ENCODE results near the gene RALGPS1.
"Not testable (repeated sequence)": the region's sequence is repeated elsewhere in the genome, so short reads cannot be mapped to it uniquely, and the experiment has no call there.

RALGPS1 gene

DNA sequence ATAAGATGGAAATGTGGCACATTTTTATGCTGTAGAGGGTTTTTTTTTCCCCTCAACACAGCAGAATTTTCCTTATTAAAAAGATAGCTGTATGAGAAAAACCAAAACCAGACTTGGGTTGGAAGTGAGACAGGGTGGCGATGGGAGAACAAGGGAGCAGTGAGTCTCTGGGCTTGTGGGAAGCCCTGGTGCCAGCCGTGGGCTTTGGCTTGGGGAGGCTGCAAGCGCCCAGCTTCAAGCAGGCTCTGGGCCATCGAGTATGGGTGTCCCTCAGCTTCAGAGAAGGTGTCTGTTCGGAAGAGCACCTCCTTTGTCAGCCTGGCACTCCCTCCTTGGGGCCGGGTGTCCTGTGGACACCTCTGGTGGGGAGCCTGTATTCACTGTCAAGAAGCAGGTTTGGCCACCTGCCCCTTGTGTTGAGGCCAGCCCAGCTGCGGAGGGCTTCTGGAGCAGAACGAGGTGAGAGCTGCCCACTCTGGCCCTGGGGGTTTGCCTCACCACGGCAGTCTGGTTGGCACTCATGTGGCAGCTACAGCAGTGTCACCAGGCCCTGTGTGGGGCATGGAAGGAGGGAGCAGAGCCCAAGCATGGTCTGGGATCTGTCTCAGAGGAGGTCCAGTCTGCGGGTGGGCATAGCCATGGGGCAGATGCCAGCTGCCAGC lies 245.5 kb downstream of the RALGPS1 start:
- no peak for DNase-seq (ENCODE audit: low read depth)

DNA sequence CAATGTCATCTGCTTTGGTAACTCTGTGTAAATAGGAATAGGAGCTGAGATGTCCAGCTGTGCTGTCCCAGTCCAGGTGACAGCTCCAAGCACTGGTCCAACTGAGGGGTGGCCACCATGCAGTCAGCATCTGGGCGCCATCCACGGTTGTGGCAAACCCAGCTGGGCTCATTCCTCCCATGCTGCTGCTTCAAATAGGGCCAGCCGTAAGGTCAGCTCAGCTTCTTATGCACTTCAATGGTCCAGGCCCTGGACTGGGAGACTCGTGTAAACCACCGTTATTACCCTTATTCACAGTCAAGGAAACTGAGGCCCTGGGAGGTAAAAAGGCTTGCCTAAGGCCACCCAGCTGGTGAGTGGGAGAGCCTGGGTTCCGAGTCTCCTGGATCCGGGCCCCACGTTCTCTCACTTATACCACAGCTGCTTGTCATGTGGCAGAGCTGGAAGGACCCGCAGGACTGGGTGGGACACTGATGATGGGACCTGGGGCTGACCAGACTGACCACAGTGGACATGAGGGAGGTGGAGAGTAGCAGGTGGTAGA lies 246.6 kb downstream of the RALGPS1 start:
- DNase-seq (ENCODE audit: low read depth) = no peak

DNA sequence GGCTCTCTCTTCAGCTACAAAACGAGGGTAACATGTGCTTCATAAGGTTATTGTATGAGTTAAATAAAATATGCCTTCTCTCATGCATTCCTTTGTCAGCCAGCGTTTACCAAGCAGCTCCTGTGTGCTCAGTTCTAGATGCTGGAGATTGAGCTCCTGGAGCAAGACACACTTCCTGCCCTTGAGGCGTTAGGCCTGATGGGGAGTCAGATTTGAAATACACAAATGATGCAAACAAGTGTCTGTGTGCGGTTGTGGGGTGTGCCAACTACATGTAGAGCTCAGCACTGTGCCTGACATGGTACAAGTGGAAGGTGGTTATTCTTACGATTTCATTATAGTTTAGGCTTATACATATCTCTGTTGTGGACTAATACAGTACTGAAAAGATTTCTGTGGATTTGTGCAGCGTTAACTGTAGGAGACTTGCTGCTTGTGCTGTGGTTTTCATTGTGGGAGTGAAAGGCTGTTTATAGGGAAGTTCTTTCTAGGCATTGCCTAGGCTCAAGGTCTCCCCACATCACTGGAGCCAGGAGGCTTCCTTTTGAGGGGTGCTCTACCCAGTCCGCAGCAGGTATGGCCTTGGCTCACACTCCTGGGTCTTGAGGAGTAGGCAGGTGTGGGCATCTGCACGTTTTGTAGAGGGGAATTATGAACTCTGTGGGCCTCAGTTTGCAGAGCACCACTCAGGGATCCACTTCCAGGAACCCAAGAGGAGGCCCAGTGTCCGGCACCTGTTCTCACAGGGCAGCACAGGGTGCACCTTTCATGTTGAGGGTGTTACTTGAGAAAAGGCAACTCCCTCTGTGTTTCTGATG lies 247.7 kb downstream of the RALGPS1 start:
- no peak for DNase-seq (ENCODE audit: low read depth)

DNA sequence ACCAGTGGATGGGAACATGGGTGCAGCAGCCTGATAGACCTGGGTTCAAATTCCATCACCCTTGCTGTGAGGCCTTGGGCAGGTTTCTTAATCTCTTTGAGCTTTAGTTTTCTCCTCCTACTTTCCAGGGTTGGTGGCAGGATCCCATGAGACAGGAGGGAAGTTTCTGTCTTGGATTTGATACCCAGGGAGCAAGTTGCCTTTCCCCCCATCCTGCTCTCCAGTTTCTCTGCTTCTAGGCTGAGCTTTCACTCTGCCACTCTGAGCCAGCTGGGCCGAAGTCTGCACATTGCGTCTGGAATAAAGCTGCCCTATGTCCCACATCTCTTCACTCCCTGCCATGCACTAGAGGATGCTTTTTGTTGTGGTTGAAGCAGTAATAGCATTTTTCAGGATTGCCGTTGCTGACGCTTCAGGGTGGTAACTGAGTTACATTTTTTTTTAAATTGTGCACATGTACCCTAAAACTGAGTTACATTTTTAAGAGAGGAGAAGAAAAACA lies 248.3 kb downstream of the RALGPS1 start:
- DNase-seq (ENCODE audit: low read depth) = no peak

DNA sequence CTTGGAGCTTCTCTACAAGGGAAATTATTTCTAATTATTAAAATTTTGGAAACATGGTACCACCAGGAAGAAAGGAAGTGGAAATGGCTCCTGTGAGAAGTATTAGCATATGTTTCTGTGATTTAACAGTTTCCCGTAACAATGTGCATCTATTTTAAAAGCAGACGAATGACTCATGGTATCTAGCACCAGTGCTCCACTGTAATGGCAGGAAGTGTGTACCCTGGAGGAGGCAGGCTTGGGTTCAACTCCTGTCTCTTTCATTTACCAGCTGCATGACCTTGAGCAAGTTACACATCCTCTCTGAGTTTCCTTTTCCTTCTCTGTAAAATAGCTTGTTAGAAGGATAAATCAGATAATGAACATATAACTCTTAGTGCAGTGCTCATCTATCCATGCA lies 248.8 kb downstream of the RALGPS1 start:
- no peak for DNase-seq (ENCODE audit: low read depth)

DNA sequence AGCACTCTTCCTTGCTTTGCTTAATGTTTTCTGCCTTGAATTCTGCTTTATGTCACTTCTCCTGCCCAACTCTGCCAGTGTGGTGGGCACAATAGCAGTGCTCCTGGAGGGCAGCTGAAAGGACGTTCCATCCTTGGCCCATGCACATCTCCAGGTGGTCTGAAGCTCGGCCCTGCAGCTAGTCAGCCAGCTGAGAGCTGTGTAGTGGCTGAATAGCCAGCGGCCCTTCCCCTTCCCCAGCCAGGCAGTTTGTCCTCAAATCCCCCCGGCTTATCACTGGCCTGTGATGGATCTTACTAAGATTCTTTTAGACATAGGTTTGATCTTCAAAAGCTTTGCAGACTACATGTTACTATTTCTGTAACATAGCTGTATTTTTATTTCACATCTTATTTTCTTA lies 250.5 kb downstream of the RALGPS1 start:
- DNase-seq (ENCODE audit: low read depth) = no peak

DNA sequence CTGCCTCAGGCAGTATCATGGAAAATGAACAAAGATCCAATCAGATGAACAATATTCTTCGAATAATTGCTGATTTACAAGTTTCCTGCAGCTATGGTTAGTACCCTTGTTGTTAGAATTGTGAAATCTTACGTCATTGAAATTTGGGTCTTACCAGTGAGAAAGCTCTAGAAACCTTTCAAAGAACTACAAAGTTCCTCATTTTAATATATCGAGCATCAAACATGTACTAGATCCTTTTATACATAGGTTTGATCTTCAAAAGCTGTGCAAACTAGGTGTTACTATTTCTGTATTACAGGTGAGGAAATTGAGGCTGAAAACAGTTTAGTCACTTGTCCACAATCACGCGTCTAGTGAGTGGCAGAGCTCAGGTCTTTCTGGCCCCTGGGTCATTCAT lies 251.5 kb downstream of the RALGPS1 start:
- DNase-seq (ENCODE audit: low read depth) = no peak

DNA sequence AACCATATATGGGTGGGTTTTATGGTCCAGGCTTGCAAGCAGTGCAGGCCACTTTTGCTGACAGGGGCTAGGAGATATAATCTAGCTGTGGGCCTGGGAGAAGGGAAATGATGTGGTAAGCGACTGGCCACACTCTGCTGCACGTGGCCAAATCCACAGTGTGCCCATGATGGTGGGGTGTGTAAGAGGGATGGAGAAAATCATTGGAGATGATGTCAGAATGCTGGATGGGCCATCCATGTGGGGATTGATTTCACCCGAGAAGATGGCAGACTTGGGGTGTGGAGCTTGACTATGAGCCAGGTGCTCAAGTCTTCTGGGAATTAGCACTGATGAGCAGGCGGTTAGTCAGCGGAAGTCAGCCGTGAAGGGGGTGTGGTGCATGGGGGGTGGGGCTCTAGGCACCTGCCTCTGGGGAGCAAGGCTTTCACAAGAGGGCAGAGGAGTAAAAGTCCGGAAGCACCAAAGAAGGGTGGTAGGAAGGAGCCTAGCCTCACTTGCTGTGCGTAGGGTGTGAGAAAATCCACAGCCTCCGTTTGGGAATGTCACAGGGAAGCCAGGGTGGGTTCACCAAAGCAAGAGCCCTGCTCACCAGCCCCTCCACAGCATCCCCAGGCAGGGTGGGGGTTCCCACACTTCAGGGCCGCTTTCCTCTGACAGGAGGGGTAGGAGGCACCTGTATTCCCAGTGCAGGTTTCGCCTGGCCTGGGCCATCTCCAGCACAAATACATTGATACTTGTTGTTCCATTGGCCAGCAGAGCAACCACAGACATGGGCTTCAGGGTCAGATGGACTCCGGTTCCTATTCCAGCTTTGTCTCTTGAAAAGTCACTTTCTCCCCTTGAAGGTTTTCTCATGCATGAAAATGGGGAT lies 252.3 kb downstream of the RALGPS1 start:
- DNase-seq (ENCODE audit: low read depth) = no peak

DNA sequence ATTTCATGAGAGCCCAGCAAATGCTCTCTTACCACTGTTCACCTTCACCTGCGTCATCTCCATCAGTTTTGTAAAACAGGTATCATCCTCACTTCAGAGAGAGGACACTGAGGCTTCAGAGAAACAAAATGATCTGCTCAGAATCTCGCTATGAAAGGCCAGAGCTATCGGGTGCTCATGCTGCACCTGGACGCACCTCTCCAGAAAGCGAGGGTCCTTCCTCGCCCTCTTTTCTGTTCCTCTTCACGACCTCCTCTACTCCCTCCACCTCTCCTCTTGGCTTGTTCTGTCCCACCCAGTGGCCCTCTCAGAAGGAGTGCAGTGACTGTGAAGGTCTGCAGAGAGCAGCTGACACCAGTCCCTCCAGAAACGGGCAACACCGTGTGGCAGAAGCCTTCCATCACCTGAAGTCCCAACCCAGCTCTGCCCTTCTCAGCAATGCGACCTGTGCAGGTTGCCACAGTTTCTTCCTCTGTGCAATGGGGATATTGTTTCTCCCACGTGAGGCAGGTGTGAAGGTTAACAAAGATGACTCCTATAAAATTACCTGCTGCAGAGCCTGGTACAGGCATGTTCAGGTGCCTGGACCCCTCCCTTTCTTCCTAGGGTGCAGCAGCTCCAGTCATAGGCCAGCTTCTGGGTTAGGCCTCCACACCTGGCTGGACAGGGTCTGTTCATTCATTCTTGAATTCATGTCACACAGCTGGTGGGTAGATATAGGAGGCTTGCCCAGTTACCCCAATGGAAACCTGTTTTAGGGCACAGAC lies 253.2 kb downstream of the RALGPS1 start:
- DNase-seq (ENCODE audit: low read depth) = no peak

DNA sequence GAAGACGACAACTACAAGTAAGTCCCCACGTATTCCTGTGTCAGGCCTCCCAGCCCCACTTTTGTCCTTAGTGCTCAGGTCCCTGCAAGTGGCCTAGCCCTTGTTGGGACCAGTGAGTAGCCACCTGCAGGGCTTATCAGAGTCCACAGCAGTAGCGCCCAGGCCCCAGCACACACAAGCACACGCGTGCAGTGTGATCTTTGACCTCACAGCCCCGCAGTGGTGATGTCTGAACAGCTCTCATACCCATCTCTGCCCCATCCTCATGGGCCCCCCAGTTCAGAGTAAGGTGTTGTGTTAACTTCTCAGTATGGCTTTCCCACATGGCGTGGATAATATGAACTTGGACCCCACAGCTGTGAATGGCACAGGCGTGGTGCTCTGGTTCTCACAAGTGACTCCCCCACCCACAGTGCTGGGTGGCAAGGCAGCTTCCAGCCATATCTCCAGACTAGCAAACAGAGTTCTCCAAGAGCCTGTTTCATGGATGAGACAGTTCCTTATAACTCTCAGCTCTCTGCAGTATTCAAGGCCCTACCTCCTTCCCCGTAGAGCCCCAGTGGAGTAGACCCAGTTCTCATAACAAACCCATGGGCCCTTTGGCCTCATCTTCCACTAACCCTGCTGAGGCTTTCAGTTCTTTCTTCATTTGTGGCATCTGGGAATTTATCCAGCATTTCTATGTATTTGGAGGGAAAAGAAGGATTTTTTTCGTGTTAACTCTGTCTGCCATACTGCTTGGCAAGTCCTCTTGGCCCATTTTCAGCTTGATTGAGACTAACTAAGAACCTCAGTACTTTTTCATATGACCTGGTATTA lies 254.4 kb downstream of the RALGPS1 start:
- DNase-seq (ENCODE audit: low read depth) = no peak

DNA sequence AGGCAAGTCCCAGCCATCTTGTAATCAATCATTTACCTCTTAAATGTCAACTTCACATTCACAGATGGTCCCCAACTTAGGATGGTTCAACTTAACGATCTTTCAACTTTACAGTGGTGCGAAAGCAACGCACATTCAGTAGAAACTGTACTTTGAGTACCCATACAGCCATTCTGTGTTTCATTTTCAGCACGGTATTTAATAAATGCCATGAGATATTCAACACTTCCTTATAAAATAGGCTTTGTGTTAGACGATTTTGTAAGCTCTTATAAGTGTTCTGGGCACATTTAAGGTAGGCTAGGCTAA lies 254.9 kb downstream of the RALGPS1 start:
- DNase-seq (ENCODE audit: low read depth) = no peak

DNA sequence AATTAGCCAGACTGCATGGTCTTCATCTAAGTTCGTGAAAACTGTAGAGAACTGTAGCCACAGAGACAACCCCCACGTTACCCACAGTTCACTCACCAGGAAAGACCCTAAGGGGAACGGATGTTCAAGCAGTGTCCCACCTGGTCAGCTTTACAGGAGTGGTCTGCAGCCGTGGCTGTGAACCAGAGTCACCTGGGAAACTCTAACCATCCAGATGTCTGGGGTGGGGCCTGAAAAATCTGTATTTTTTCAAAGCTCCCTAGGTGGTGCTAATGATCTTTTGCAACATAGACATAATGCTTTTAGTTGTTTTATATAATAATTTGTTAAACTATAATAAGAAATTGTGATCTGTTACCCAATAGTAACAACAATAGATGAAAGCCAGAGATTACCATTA lies 255.5 kb downstream of the RALGPS1 start:
- no peak for DNase-seq (ENCODE audit: low read depth)

DNA sequence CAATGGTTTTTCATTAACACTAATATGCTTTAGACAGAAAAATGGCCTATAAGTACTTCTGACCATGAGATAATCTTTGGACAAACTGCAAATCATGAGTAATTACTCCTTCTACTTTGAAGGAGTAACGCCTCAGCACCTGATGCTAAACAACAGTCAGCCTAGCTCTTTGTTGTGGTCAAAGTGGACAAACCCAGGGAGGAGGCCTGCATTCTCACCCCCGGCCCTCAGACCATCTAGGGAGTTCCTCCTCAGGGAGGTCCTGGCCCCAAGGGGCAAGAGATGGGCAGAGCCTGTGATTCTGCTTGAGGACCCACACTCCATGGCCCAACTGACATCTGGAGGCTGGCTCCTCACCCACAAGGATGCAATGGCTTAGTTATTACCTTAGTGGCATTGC lies 256.1 kb downstream of the RALGPS1 start:
- no peak for DNase-seq (ENCODE audit: low read depth)

DNA sequence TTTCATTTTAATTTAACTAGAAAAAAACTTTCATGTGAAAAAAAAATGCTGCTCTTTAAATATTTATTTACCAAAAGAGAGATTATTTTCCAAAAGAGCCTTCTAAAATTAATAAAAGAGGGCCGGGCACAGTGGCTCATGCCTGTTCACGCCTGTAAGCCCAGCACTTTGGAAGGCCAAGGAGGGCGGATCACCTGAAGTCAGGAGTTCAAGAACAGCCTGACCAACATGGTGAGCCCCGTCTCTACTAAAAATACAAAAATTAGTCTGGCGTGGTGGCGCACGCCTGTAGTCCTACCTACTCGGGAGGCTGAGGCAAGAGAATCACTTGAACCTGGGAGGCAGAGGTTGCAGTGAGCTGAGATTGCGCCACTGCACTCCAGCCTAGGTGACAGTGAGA lies 256.8 kb downstream of the RALGPS1 start:
- not testable (repeated sequence) for DNase-seq (ENCODE audit: low read depth)

DNA sequence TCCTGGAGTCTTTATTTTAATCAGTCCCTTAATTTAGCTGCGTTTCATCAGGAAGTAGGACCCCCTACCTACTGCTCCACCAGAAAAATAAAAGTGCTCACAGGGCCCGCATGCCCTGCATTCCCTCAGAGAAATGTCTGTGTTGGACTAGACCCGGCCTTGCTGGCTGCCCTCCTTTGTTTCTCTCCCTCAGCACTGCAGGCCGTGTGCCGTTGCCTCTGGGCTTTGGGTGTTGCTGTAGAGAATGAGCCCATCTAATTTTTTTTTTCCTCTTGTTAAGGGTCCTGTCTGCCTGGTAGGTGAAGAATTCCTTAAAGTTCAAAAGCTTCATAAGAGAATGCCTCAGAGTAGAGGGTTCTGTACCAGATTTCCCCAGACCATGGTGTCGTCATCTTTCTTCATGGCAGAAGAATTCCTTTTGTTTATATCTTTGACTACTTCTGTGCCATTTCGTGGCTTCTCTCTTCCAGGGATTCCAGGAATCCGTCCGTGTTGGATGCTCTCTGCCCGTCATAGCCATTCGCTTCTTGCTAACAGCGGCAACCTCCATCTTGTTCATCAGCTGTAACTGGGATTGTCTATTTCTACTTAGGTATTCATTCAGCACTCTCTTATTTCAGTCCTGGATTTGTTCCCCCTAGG lies 257.6 kb downstream of the RALGPS1 start:
- DNase-seq (ENCODE audit: low read depth) = no peak

DNA sequence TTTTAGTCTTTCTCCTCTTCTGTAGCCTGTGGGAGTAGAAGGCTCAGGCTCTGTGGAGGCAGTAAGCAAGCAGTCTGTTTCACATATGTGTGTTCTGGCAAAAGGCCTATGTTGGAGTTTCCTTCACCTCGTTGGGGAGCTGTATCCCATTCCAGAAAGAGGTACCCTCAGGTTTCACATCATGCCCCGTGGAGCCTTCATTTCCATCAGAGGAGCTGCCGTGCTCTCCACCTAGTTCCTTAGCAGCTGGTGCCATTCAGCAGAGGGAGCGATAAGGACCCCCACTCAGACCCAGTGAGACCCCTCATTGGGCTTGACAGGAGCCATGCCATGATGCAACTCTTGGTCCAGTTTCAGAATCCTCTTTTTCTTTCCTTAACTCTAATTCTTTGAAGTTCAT lies 258.5 kb downstream of the RALGPS1 start:
- DNase-seq (ENCODE audit: low read depth) = no peak

DNA sequence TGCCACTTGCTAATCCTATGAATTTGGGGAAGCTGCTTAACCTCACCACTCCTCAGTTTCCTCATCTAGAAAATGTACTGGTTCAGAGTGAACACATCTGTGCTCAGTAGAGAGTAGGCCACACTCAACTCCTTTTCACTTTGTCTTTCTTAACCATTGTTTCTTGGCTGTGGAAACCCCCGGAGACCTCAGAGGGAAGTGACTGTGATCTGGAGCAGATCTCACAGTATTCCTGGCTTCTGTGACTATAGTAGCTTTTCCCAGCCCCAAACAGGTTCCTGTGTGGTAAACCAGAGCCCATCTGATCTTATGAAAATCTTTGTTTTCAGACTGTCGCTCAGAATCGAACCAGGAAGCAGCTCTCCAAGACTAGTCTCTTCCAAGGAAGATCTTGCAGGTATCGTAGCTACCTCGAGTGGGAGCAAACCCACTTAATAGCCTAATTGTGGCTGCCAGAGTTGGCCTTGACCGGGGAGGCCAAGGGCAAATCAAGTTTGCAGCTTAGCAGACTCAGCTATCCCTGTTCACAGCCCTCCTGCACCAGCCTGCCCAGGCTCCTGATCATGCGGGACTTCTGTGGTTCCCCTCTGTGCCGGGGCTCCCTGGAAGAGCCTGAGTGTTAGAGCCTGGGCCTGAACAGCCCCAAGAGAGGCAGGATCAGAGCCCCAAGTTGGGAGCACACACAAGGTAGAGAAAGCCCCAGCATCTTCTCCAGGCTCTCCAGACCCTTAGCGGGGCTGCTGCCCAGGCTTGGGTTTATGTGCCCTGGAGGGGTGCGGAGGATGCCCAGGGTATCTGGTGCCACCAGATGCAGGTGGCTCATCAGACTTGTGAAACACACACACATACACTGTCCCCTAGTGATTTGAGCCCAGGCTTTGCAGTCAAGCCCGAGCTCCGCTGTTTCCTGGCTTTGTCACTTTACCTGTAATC lies 260.1 kb downstream of the RALGPS1 start:
- DNase-seq (ENCODE audit: low read depth) = no peak

DNA sequence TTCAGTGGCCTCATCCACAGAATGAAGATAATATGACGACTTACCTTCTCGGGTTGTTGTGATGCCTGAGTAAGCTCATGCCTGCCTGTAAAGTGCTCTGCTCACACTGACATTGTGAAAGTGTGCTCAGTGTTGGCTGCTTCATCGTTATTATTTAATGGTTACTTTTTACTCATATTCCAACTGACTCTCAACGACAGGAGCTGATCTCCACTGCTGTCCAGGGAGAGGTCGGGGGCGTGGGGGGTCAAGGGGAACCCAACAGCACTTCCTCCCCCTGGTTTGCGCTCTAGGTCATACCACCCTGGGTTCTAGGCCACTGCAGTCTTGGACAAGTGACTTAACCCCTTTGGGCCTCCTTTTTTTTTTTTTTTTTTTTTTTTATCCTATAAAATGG lies 260.7 kb downstream of the RALGPS1 start:
- DNase-seq (ENCODE audit: low read depth) = no peak

DNA sequence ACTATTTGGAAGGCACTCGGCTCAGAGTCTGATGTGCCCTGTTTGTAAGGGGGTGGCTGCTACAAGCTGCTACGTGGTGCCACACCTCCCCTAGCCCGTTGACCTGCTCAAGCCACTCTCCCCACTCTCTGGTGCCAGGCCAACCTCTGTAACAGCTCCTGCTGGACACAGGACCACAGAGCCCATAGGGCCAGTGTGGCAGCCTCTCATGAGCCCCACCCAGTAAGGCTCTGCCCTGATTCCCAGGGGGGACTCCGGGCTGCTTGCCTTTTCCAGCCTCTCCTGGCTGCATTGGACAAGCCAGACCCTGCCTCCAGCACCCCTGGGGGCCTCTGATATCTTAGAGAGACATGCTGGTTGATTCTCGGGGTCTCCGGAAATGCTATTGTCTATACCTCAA lies 261.2 kb downstream of the RALGPS1 start:
- DNase-seq (ENCODE audit: low read depth) = no peak

Data from activated T-cell treated with anti-CD3 and anti-CD28 coated beads for 24 hours (primary cell).